Neural progenitor cell (in vitro differentiated cells): ENCODE measurements around the gene FAM107A. TPM values are rescaled to one million over a fixed set of nuclear protein-coding genes. Genes with fewer than 3 reads are reported as not detected.
A peak's percentile ranks its signal among the peaks of the same experiment; 100 is the strongest.

Experiments
- DNase-seq: peaks from one replicate; pipeline ENCODE4 v3.0.0-alpha.2; 2016; ENCODE audit warnings: low spot score
- H2AFZ ChIP-seq: fragments of 200-600 bp; sonication (generic); replicated peaks from 2 replicates; pipeline ENCODE4 v1.6.1; 2016; ENCODE audit warnings: antibody characterized with exemption
- H3F3A ChIP-seq: fragments of 200-600 bp; sonication (generic); 2 replicates; pipeline ENCODE4 v1.6.1; 2016; ENCODE audit warnings: antibody characterized with exemption, low read depth
- H3K27ac ChIP-seq: fragments of 200-600 bp; sonication (generic); 2 replicates; pipeline ENCODE4 v1.5.1; 2016; ENCODE audit warnings: mild to moderate bottlenecking
- H3K27me3 ChIP-seq: fragments of 200-600 bp; sonication (generic); 2 replicates; pipeline ENCODE4 v1.6.1; 2016; ENCODE audit warnings: mild to moderate bottlenecking, moderate library complexity
- H3K36me3 ChIP-seq: fragments of 200-600 bp; sonication (generic); 2 replicates; pipeline ENCODE4 v1.5.1; 2016
- H3K4me1 ChIP-seq: fragments of 200-600 bp; sonication (generic); 2 replicates; pipeline ENCODE4 v1.6.1; 2016; ENCODE audit warnings: mixed run types
- H3K4me2 ChIP-seq: fragments of 200-600 bp; sonication (generic); 2 replicates; pipeline ENCODE4 v1.6.1; 2016
- H3K4me3 ChIP-seq: fragments of 200-600 bp; sonication (generic); 2 replicates; pipeline ENCODE4 v1.5.1; 2016
- H3K79me2 ChIP-seq: fragments of 200-600 bp; sonication (generic); 2 replicates; pipeline ENCODE4 v1.6.1; 2016; ENCODE audit warnings: low read depth
- H3K9ac ChIP-seq: fragments of 200-600 bp; sonication (generic); 2 replicates; pipeline ENCODE4 v1.6.1; 2016
- H3K9me3 ChIP-seq: fragments of 200-600 bp; sonication (generic); 2 replicates; pipeline ENCODE4 v1.5.1; 2016; ENCODE audit warnings: low read depth
- H4K20me1 ChIP-seq: fragments of 200-600 bp; sonication (generic); 2 replicates; pipeline ENCODE4 v1.6.1; 2016; ENCODE audit warnings: low read depth
- H3K27ac Mint-ChIP-seq: 3 replicates; pipeline ENCODE4 v1.8.0; 2021; ENCODE audit warnings: mixed read lengths
- H3K27me3 Mint-ChIP-seq: 2 replicates; pipeline ENCODE4 v1.8.0; 2022; ENCODE audit warnings: low read depth, mild to moderate bottlenecking, inconsistent platforms, moderate library complexity, mixed read lengths; ENCODE audit not compliant: insufficient read depth
- H3K36me3 Mint-ChIP-seq: 3 replicates; pipeline ENCODE4 v1.8.0; 2021; ENCODE audit warnings: mixed read lengths
- H3K4me1 Mint-ChIP-seq: 3 replicates; pipeline ENCODE4 v1.8.0; 2021; ENCODE audit warnings: mixed read lengths
- H3K4me3 Mint-ChIP-seq: 3 replicates; pipeline ENCODE4 v1.8.0; 2021; ENCODE audit warnings: mild to moderate bottlenecking, moderate library complexity, mixed read lengths
- H3K9me3 Mint-ChIP-seq: 3 replicates; pipeline ENCODE4 v1.8.0; 2020; ENCODE audit warnings: mixed read lengths
- EZH2 ChIP-seq: fragments of 200-600 bp; sonication (generic); IDR thresholded peaks from 2 replicates; pipeline ENCODE4 v1.6.1; 2017; ENCODE audit warnings: antibody characterized with exemption, mild to moderate bottlenecking, moderate library complexity
- EZH2phosphoT487 ChIP-seq: fragments of 200-600 bp; sonication (generic); IDR thresholded peaks from 2 replicates; pipeline ENCODE4 v1.6.1; 2017; ENCODE audit warnings: antibody characterized with exemption
- total RNA-seq: library from RNA; depleted of rRNA; stranded (reverse); fragments of >200 nt; gene quantifications from 2 replicates; pipeline ENCODE4 v1.2.3, GENCODE V29; 2015; ENCODE audit warnings: low replicate concordance
- TF ChIP-seq, protein P1 (sequence below): fragments of 200-600 bp; sonication (generic); IDR thresholded peaks from 2 replicates; pipeline ENCODE4 v1.5.1; 2017; ENCODE audit warnings: antibody characterized with exemption, mild to moderate bottlenecking

The FAM107A gene
- total RNA-seq, 1 donor from 2014 or later = 0.11 TPM

DNA sequence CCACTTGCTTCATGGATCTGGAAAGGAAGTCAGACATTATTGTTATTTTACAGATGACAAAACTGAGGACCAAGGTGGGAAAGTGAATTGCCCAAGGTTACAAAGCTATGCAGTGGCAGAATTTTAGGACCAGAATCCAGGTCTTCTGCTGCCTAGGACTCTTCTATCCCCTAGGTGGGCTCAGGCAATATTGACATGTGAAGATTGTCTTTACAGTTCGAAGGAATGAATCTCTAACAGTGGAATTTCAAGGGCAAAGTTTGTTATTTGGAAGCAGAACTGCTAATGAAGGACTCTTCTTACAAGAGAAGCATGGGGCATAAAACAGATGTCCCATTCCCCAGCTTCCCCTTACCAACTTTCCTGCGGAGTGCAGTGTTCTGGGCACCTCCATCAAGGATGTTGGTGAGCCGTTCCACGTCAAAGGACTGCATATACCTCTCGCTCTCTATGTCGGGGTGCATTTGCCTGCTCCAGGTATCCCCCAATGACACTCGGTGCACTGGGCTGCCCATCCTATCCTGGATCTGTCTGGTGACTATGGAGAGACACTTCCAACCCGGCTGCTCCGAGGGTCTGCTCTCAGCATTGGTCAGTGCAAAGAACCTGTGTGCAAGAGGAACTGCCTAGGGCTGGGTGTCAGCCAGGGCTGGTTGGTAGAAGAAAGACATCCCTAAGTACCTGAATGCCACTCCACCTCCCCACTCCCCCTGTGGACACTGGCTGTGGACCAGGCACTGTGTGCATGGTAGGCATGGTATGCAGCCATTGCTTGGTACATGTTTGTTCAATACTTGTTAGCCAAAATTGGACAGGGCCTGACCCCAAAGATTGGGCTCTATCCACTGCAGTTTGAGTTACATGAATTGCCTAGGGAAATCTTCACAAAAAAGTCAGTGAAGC, 42.3 kb downstream of the FAM107A start:
- H3K9me3 ChIP-seq = no peaks in the 10 kb centered on the region
- H3K27ac ChIP-seq = no peak overlapping the region
- no peak overlapping the region for H3K4me3 Mint-ChIP-seq
- H2AFZ ChIP-seq = no peak overlapping the region
- no peaks in the 10 kb centered on the region for H3K27me3 ChIP-seq
- peaks cover 11% of the 10 kb centered on the region for H3K4me1 ChIP-seq
- H4K20me1 ChIP-seq = no peaks in the 10 kb centered on the region
- no peak overlapping the region for H3K9ac ChIP-seq
- H3K4me2 ChIP-seq = no peak overlapping the region
- H3K27me3 Mint-ChIP-seq = no peaks in the 10 kb centered on the region
- DNase-seq = no peak
- peaks cover 2% of the 10 kb centered on the region for H3K9me3 Mint-ChIP-seq
- no peaks in the 10 kb centered on the region for H3F3A ChIP-seq
- peaks cover 35% of the 10 kb centered on the region for H3K4me1 Mint-ChIP-seq
- no peaks in the 10 kb centered on the region for H3K79me2 ChIP-seq
- no peaks in the 10 kb centered on the region for H3K36me3 Mint-ChIP-seq
- no peaks in the 10 kb centered on the region for H3K36me3 ChIP-seq
- TF ChIP-seq, protein P1, sequence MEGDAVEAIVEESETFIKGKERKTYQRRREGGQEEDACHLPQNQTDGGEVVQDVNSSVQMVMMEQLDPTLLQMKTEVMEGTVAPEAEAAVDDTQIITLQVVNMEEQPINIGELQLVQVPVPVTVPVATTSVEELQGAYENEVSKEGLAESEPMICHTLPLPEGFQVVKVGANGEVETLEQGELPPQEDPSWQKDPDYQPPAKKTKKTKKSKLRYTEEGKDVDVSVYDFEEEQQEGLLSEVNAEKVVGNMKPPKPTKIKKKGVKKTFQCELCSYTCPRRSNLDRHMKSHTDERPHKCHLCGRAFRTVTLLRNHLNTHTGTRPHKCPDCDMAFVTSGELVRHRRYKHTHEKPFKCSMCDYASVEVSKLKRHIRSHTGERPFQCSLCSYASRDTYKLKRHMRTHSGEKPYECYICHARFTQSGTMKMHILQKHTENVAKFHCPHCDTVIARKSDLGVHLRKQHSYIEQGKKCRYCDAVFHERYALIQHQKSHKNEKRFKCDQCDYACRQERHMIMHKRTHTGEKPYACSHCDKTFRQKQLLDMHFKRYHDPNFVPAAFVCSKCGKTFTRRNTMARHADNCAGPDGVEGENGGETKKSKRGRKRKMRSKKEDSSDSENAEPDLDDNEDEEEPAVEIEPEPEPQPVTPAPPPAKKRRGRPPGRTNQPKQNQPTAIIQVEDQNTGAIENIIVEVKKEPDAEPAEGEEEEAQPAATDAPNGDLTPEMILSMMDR = no peak
- no peak for TF ChIP-seq EZH2
- no peak for TF ChIP-seq EZH2phosphoT487
- H3K4me3 ChIP-seq = no peak overlapping the region
- H3K27ac Mint-ChIP-seq = no peak overlapping the region

DNA sequence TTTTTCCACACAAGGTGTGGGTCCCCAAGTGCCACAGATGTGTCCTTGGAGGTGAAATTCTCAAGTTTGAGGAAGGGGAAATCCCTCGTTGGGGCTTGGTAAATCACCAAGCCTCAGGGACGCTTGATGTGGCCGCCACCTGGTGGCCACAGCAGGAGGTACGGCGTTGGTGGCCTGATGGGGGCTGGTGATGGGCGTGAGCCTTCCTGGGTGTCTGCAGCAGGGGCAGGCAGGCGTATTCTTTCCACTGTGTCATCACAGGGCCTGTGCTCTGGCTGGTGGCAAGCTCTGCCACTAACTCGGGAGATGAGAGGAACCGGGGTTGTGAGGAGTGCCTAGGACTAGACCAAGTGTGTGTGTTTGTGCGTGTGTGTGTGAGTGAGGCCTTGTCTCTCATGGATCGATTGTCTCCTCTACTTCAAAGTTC, 44.4 kb downstream of the FAM107A start:
- no peaks in the 10 kb centered on the region for H3K36me3 ChIP-seq
- H3F3A ChIP-seq = no peaks in the 10 kb centered on the region
- no peak overlapping the region for H3K27ac ChIP-seq
- Mint-ChIP-seq H3K4me1 (peaks cover 42% of the 10 kb centered on the region), H3K4me3 (no peak overlapping the region), H3K9me3 (peaks cover 2% of the 10 kb centered on the region), H3K27ac (peak overlapping the region; percentile 67), H3K36me3 (no peaks in the 10 kb centered on the region), H3K27me3 (no peaks in the 10 kb centered on the region)
- H4K20me1 ChIP-seq = no peaks in the 10 kb centered on the region
- peak; percentile 80 for DNase-seq
- TF ChIP-seq EZH2 (no peak), EZH2phosphoT487 (no peak)
- TF ChIP-seq, protein P1 = peak; percentile 84
- H3K4me1 ChIP-seq = peaks cover 11% of the 10 kb centered on the region
- no peaks in the 10 kb centered on the region for H3K27me3 ChIP-seq
- no peak overlapping the region for H2AFZ ChIP-seq
- no peak overlapping the region for H3K4me3 ChIP-seq
- no peak overlapping the region for H3K9ac ChIP-seq
- no peaks in the 10 kb centered on the region for H3K79me2 ChIP-seq
- no peaks in the 10 kb centered on the region for H3K9me3 ChIP-seq
- H3K4me2 ChIP-seq = no peak overlapping the region

DNA sequence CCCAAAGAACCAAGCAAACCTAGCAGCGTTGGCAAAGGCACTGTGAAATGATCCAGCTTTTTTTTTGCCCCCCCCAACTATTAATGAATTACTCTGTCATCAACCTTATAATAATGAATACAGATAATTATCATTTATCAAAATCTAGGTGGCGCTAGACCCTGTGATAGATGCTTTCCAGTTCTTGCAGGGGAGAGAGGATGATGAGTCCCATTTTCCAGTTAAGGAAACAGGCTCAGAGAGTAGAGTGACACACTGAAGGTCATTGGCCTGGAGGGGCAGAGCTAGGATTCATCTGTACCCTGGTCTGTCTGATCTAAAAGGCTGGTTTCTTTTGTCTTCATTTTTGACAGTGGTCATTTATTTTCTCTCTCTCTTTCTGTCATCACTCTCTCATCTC, 45.2 kb downstream of the FAM107A start:
- Mint-ChIP-seq H3K4me3 (no peak overlapping the region), H3K9me3 (peaks cover 4% of the 10 kb centered on the region), H3K4me1 (peaks cover 35% of the 10 kb centered on the region), H3K27me3 (peaks cover under 1% of the 10 kb centered on the region), H3K27ac (no peak overlapping the region), H3K36me3 (peaks cover under 1% of the 10 kb centered on the region)
- Histone ChIP-seq H3K9me3 (no peaks in the 10 kb centered on the region), H4K20me1 (no peaks in the 10 kb centered on the region), H3K4me1 (peaks cover 6% of the 10 kb centered on the region), H2AFZ (no peak overlapping the region), H3K4me2 (no peak overlapping the region), H3K27me3 (no peaks in the 10 kb centered on the region), H3K27ac (no peak overlapping the region), H3K79me2 (no peaks in the 10 kb centered on the region), H3F3A (no peaks in the 10 kb centered on the region), H3K4me3 (no peak overlapping the region), H3K9ac (no peak overlapping the region), H3K36me3 (no peaks in the 10 kb centered on the region)
- TF ChIP-seq EZH2 = no peak
- no peak for TF ChIP-seq EZH2phosphoT487
- TF ChIP-seq, protein P1 = peak; percentile 3
- no peak for DNase-seq
